Stimulated activated CD8-positive, alpha-beta memory T cell treated with anti-CD3 and anti-CD28 coated beads, Interleukin-12 subunit alpha, Interleukin-12 subunit beta, amount 100 ng/mL, for 4 hours (primary cell): ENCODE data around the gene MYO1B.

Source experiments
- DNase-seq: peaks from one replicate; pipeline ENCODE4 v3.0.0-alpha.2; 2020; ENCODE audit warnings: low read depth

MYO1B gene

GRCh38 chr2:191262436-191262835 lies 17.2 kb downstream of the MYO1B start:
- DNase-seq = no peak

GRCh38 chr2:191263050-191263449 lies 17.8 kb downstream of the MYO1B start:
- DNase-seq = no peak

GRCh38 chr2:191264647-191265081 lies 19.5 kb downstream of the MYO1B start:
- DNase-seq = no peak

- no peak for DNase-seq
Observed at GRCh38 chr2:191265311-191266170, 20.3 kb downstream of the MYO1B start.

GRCh38 chr2:191266201-191266600 lies 21.0 kb downstream of the MYO1B start:
- no peak for DNase-seq

- DNase-seq = no peak
Observed at GRCh38 chr2:191268596-191268995, 23.4 kb downstream of the MYO1B start.

GRCh38 chr2:191270306-191271161 lies 25.3 kb downstream of the MYO1B start:
- no peak for DNase-seq

GRCh38 chr2:191272064-191272463 lies 26.9 kb downstream of the MYO1B start:
- DNase-seq = no peak

GRCh38 chr2:191274413-191274815 lies 29.2 kb downstream of the MYO1B start:
- DNase-seq = no peak

GRCh38 chr2:191276792-191277465 lies 31.7 kb downstream of the MYO1B start:
- DNase-seq = no peak

- DNase-seq = no peak
Observed at GRCh38 chr2:191280290-191280689, 35.1 kb downstream of the MYO1B start.

- DNase-seq = no peak
Observed at GRCh38 chr2:191280834-191281756, 35.9 kb downstream of the MYO1B start.

- no peak for DNase-seq
Observed at GRCh38 chr2:191285252-191285651, 40.0 kb downstream of the MYO1B start.

GRCh38 chr2:191287820-191288219 lies 42.6 kb downstream of the MYO1B start:
- DNase-seq = no peak

GRCh38 chr2:191289049-191289448 lies 43.8 kb downstream of the MYO1B start:
- DNase-seq = no peak

GRCh38 chr2:191291471-191291870 lies 46.3 kb downstream of the MYO1B start:
- no peak for DNase-seq

- DNase-seq = no peak
Observed at GRCh38 chr2:191292869-191293268, 47.7 kb downstream of the MYO1B start.

GRCh38 chr2:191295088-191295487 lies 49.9 kb downstream of the MYO1B start:
- DNase-seq = no peak

GRCh38 chr2:191296083-191297006 lies 51.1 kb downstream of the MYO1B start:
- no peak for DNase-seq

GRCh38 chr2:191297033-191297432 lies 51.8 kb downstream of the MYO1B start:
- no peak for DNase-seq
